LNCAP (cell line): Measurements from ENCODE around the gene ANKDD1B.

Experiments used
- TF ChIP-seq, protein P1 (sequence below): fragments of 450-650 bp; IDR thresholded peaks from 2 replicates; pipeline ENCODE4 v1.5.1; 2017; ENCODE audit warnings: mild to moderate bottlenecking

The ANKDD1B gene

DNA sequence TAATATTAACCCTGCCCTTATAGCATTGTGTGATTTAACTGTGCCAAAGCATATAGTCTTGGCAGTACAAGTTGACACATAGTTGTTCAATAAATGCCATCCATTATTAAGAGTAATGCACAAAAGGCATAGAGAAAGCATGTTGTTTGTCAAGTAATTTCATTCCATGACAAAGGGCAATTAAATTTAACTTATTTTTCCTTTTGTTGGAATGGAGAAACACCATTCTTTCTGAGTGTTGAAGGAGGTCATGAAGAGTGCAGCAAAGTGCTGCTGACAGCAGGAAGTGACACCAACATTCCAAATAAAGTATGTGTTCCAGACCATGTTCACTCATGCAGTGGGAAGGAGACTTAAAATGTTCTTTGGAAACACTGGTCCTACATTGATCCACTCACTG is 29.1 kb downstream of the ANKDD1B start:
- TF ChIP-seq, protein P1, sequence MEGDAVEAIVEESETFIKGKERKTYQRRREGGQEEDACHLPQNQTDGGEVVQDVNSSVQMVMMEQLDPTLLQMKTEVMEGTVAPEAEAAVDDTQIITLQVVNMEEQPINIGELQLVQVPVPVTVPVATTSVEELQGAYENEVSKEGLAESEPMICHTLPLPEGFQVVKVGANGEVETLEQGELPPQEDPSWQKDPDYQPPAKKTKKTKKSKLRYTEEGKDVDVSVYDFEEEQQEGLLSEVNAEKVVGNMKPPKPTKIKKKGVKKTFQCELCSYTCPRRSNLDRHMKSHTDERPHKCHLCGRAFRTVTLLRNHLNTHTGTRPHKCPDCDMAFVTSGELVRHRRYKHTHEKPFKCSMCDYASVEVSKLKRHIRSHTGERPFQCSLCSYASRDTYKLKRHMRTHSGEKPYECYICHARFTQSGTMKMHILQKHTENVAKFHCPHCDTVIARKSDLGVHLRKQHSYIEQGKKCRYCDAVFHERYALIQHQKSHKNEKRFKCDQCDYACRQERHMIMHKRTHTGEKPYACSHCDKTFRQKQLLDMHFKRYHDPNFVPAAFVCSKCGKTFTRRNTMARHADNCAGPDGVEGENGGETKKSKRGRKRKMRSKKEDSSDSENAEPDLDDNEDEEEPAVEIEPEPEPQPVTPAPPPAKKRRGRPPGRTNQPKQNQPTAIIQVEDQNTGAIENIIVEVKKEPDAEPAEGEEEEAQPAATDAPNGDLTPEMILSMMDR = no peak

DNA sequence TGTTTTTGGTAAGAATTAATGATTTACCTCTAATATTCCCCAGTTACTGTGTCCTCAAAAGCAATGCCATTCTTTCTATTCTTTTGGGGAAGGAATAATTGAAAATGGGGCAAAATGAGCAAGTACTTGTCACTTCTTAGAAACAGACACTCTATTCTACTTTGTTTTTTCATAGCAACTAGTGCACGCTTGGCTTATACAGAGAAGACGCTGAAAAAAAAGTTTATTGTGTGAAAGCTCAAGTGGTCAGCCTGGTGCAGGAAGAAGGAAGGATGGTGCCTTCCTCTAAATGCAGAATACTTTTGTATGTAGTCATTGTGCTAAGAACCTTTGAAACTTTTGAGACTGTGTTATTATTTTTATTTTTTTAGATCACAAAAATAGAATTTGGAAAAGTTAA is 29.6 kb downstream of the ANKDD1B start:
- TF ChIP-seq, protein P1 = no peak

DNA sequence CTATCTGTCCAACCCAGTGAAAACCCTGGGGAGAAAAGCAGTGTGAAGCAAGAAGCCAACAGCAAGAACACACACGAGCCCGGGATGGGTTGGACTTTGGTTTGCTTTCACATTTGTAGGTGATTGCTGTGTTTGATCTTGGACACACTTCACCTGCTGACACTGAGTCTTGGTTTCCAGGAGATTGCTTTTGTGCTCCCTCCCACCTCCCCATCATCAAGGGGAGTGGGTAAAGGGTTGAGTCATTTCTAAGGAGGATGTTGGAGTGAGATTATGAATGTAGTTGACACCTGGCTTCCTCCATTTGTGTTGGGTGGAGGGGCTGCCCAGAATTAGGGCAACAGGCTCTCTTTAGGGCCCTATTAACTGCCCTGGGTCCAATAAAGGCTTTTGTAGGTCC is 37.5 kb downstream of the ANKDD1B start:
- TF ChIP-seq, protein P1 = no peak

- TF ChIP-seq, protein P1 = no peak
Observed at GRCh38 chr5:75651575-75652238, 40.5 kb downstream of the ANKDD1B start.

GRCh38 chr5:75653521-75653920 is 42.3 kb downstream of the ANKDD1B start:
- TF ChIP-seq, protein P1 = no peak

GRCh38 chr5:75654693-75655295 is 43.5 kb downstream of the ANKDD1B start:
- TF ChIP-seq, protein P1 = no peak

GRCh38 chr5:75656311-75657003 is 45.2 kb downstream of the ANKDD1B start:
- TF ChIP-seq, protein P1 = no peak
